Astrocyte of the spinal cord (primary cell): Measurements from ENCODE around the gene LAIR1.
"Not testable (repeated sequence)": the region's sequence is repeated elsewhere in the genome, so short reads cannot be mapped to it uniquely, and the experiment has no call there.

Experiments used
- DNase-seq: peaks from one replicate; pipeline ENCODE4 v3.0.0; 2011; ENCODE audit warnings: low read depth, low spot score
- H3K4me3 ChIP-seq: 2 replicates; pipeline ENCODE4 v1.5.1; 2011; ENCODE audit warnings: low read depth, mild to moderate bottlenecking, low read length, moderate library complexity
- CTCF ChIP-seq: IDR thresholded peaks from 2 replicates; pipeline ENCODE4 v1.5.1; 2012; ENCODE audit warnings: low read depth, mild to moderate bottlenecking, low read length, inconsistent platforms
- in situ Hi-C: cut with HindIII; loops from 2 replicates; pipeline ENCODE4 v1.10.0; 2017; ENCODE audit warnings: low sequenced_read_pairs

Gene LAIR1

GRCh38 chr19:54369082-54369687, 4.5 kb upstream of the LAIR1 start:
- TF ChIP-seq CTCF = no peak
- in situ Hi-C loops = no loop called here
- no peak for DNase-seq
- H3K4me3 ChIP-seq = no peak overlapping the region

GRCh38 chr19:54366811-54367210, 2.1 kb upstream of the LAIR1 start:
- no peak for TF ChIP-seq CTCF
- no peak overlapping the region for H3K4me3 ChIP-seq
- in situ Hi-C loops = no loop called here
- DNase-seq = no peak

GRCh38 chr19:54365798-54366197, 1.1 kb upstream of the LAIR1 start:
- H3K4me3 ChIP-seq, in situ Hi-C loops, DNase-seq: not testable (repeated sequence)

GRCh38 chr19:54361680-54362422, 2.9 kb downstream of the LAIR1 start:
- in situ Hi-C loops, H3K4me3 ChIP-seq, DNase-seq: not testable (repeated sequence)

- in situ Hi-C loops, DNase-seq, H3K4me3 ChIP-seq: not testable (repeated sequence)
Observed at GRCh38 chr19:54359149-54359820, 5.4 kb downstream of the LAIR1 start.

- TF ChIP-seq CTCF = no peak
- in situ Hi-C loops = no loop called here
- no peak overlapping the region for H3K4me3 ChIP-seq
- DNase-seq = no peak
Observed at GRCh38 chr19:54357381-54357780, 7.3 kb downstream of the LAIR1 start.

- no peak overlapping the region for H3K4me3 ChIP-seq
- no peak for DNase-seq
- in situ Hi-C loops = no loop called here
- TF ChIP-seq CTCF = no peak
Observed at GRCh38 chr19:54356444-54357056, 8.2 kb downstream of the LAIR1 start.

GRCh38 chr19:54355675-54356074, 9.1 kb downstream of the LAIR1 start:
- no peak for DNase-seq
- H3K4me3 ChIP-seq = no peak overlapping the region
- in situ Hi-C loops = no loop called here
- TF ChIP-seq CTCF = no peak
